IMR-90 (cell line): ENCODE results near the gene LARP4B. TPM values are rescaled to one million over a fixed set of nuclear protein-coding genes. Genes with fewer than 3 reads are reported as not detected.

Experiments
- ATAC-seq: fragments of 200-7000 bp; cut with Tn5 transposase; 2 replicates; pipeline ENCODE4 v1.9.1; 2020; ENCODE audit warnings: low read depth, mild to moderate bottlenecking, moderate library complexity
- BruUV-seq: library from RNA; stranded (reverse); fragments of 400-500 nt; replicated peaks from 2 replicates; lab custom pipeline; 2021; lab: Mats Ljungman, UMichigan
- CTCF ChIA-PET: fragments of 300-600 bp; formaldehyde crosslinking; extraction: SDS; loops from one replicate; lab custom pipeline; 2021; ENCODE audit warnings: antibody characterized with exemption; lab: Yijun Ruan, JAX
- POLR2A ChIA-PET: fragments of 300-600 bp; sonication (Branson Sonifier 250); formaldehyde crosslinking; loops from one replicate; lab custom pipeline; 2022; ENCODE audit warnings: antibody characterized with exemption; ENCODE audit not compliant: unreplicated experiment; lab: Charles Lee
- DNase-seq: peaks from one replicate; pipeline ENCODE4 v3.0.0; 2013
- H2AFZ ChIP-seq: replicated peaks from 2 replicates; pipeline ENCODE3; 2013; ENCODE audit warnings: low read length, mild to moderate bottlenecking; ENCODE audit not compliant: poor library complexity
- H2AK5ac ChIP-seq: 2 replicates; pipeline ENCODE4 v1.6.1; 2013; ENCODE audit warnings: low read depth, low read length, inconsistent platforms
- H2AK9ac ChIP-seq: replicated peaks from 2 replicates; pipeline ENCODE3; 2013; ENCODE audit warnings: mild to moderate bottlenecking, low read depth, low read length, moderate library complexity; ENCODE audit not compliant: poor library complexity
- H2BK120ac ChIP-seq: 2 replicates; pipeline ENCODE4 v1.6.1; 2013; ENCODE audit warnings: low read depth, low read length, inconsistent platforms
- H2BK15ac ChIP-seq: 3 replicates; pipeline ENCODE4 v1.6.1; 2013; ENCODE audit warnings: low read depth, low read length, inconsistent platforms
- H2BK20ac ChIP-seq: 2 replicates; pipeline ENCODE4 v1.6.1; 2013; ENCODE audit warnings: low read depth, mild to moderate bottlenecking, inconsistent platforms, low read length, moderate library complexity
- H2BK5ac ChIP-seq: 2 replicates; pipeline ENCODE4 v1.6.1; 2013; ENCODE audit warnings: mild to moderate bottlenecking, low read depth, low read length, inconsistent platforms; ENCODE audit not compliant: poor library complexity, severe bottlenecking
- H3K14ac ChIP-seq: replicated peaks from 2 replicates; pipeline ENCODE4 v1.6.1; 2013; ENCODE audit warnings: low read depth, low read length, inconsistent platforms
- H3K18ac ChIP-seq: 2 replicates; pipeline ENCODE4 v1.6.1; 2013; ENCODE audit warnings: low read depth, low read length, control low read depth
- H3K23ac ChIP-seq: 2 replicates; pipeline ENCODE4 v1.6.1; 2013; ENCODE audit warnings: low read depth, low read length, inconsistent platforms
- H3K27ac ChIP-seq: 2 replicates; pipeline ENCODE4 v1.5.1; 2013; ENCODE audit warnings: mild to moderate bottlenecking, control low read depth, low read length; ENCODE audit not compliant: insufficient read depth
- H3K27me3 ChIP-seq: 2 replicates; pipeline ENCODE4 v1.6.1; 2013; ENCODE audit warnings: low read length; ENCODE audit not compliant: control insufficient read depth, insufficient read depth
- H3K36me3 ChIP-seq: 2 replicates; pipeline ENCODE4 v1.6.1; 2013; ENCODE audit warnings: low read length, mixed read lengths; ENCODE audit not compliant: control insufficient read depth, insufficient read depth
- H3K4ac ChIP-seq: 2 replicates; pipeline ENCODE4 v1.6.1; 2013; ENCODE audit warnings: low read depth, low read length, inconsistent platforms
- H3K4me1 ChIP-seq: 2 replicates; pipeline ENCODE4 v1.6.1; 2013; ENCODE audit warnings: low read length, mixed read lengths; ENCODE audit not compliant: control insufficient read depth, insufficient read depth
- H3K4me2 ChIP-seq: 2 replicates; pipeline ENCODE4 v1.6.1; 2013; ENCODE audit warnings: low read depth, mild to moderate bottlenecking, control low read depth, low read length, moderate library complexity
- H3K4me3 ChIP-seq: 2 replicates; pipeline ENCODE4 v1.5.1; 2013; ENCODE audit warnings: low read depth, mild to moderate bottlenecking, control low read depth, low read length, moderate library complexity; ENCODE audit not compliant: insufficient read depth
- H3K56ac ChIP-seq: 2 replicates; pipeline ENCODE4 v1.6.1; 2013; ENCODE audit warnings: low read length, inconsistent platforms; ENCODE audit not compliant: insufficient read depth; ENCODE audit errors: extremely low read depth
- H3K79me1 ChIP-seq, 2 experiments: 2 replicates each; pipeline ENCODE4 v1.6.1; 2013; ENCODE audit warnings: low read length in 2 of 2, inconsistent platforms in 1 of 2, low read depth in 1 of 2
- H3K9ac ChIP-seq: 2 replicates; pipeline ENCODE4 v1.6.1; 2013; ENCODE audit warnings: low read depth, low read length, control low read depth
- H3K9me1 ChIP-seq: 2 replicates; pipeline ENCODE4 v1.6.1; 2013; ENCODE audit warnings: low read length, inconsistent platforms; ENCODE audit not compliant: insufficient read depth
- H3K9me3 ChIP-seq: 2 replicates; pipeline ENCODE4 v1.6.1; 2013; ENCODE audit warnings: low read length; ENCODE audit not compliant: control insufficient read depth, insufficient read depth
- H4K20me1 ChIP-seq: 2 replicates; pipeline ENCODE4 v1.6.1; 2013; ENCODE audit warnings: low read length, inconsistent platforms; ENCODE audit not compliant: insufficient read depth
- H4K5ac ChIP-seq: 2 replicates; pipeline ENCODE4 v1.6.1; 2013; ENCODE audit warnings: mild to moderate bottlenecking, low read depth, low read length, control low read depth
- H4K8ac ChIP-seq, 2 experiments: 2 replicates each; pipeline ENCODE4 v1.6.1; 2013; ENCODE audit warnings: low read depth in 2 of 2, low read length in 2 of 2, control low read depth in 1 of 2, inconsistent platforms in 1 of 2
- H4K91ac ChIP-seq: 2 replicates; pipeline ENCODE4 v1.6.1; 2013; ENCODE audit warnings: low read depth, low read length, inconsistent platforms; ENCODE audit not compliant: insufficient read depth
- BHLHE40 ChIP-seq: fragments of 150-350 bp; IDR thresholded peaks from 2 replicates; pipeline ENCODE4 v1.6.1; 2016; ENCODE audit warnings: mild to moderate bottlenecking, low read depth, low read length
- FOS ChIP-seq: fragments of 150-350 bp; IDR thresholded peaks from 2 replicates; pipeline ENCODE4 v1.6.1; 2016; ENCODE audit warnings: low read depth, low read length
- MAZ ChIP-seq: IDR thresholded peaks from 2 replicates; pipeline ENCODE4 v1.6.1; 2012; ENCODE audit warnings: low read depth, mild to moderate bottlenecking, low read length, improper control_type of control experiment, moderate library complexity, borderline replicate concordance
- MXI1 ChIP-seq: IDR thresholded peaks from 2 replicates; pipeline ENCODE4 v1.6.1; 2012; ENCODE audit warnings: low read depth, mild to moderate bottlenecking, low read length, moderate library complexity, borderline replicate concordance
- POLR2A ChIP-seq: IDR thresholded peaks from 2 replicates; pipeline ENCODE4 v1.6.1; 2012; ENCODE audit warnings: mild to moderate bottlenecking, low read depth, low read length
- WGBS, 2 experiments: methylation state at CpG; one replicate each; pipeline versions ENCODE4 v1.1.5 to v1.1.7; 2013; ENCODE audit warnings: missing lambda C conversion rate in 2 of 2; ENCODE audit not compliant: insufficient read length in 1 of 2; ENCODE audit errors: extremely low coverage in 2 of 2; 5-methylcytosine and 5-hydroxymethylcytosine counted together
- dilution Hi-C: fragments of 300-500 bp; cut with HindIII; formaldehyde crosslinking; loops from one replicate; pipeline ENCODE4 v1.14.3; 2018; ENCODE audit warnings: low sequenced_read_pairs; ENCODE audit not compliant: unreplicated experiment
- in situ Hi-C: fragments of 300-500 bp; cut with MboI; formaldehyde crosslinking; loops from 3 replicates; pipeline ENCODE4 v1.14.3; 2019; ENCODE audit warnings: low sequenced_read_pairs, inconsistent platforms, mixed read lengths
- intact Hi-C: fragments of 100-400 bp; cut with micrococcal nuclease; formaldehyde crosslinking; loops from 2 replicates; pipeline ENCODE4 v1.10.0; 2022
- polyA plus RNA-seq, 3 experiments: library from polyadenylated mRNA; depleted of rRNA; stranded (reverse); fragments of >200 nt; gene quantifications; 2 replicates each; pipeline ENCODE4 v1.2.3, GENCODE V29; 2012; ENCODE audit warnings: low replicate concordance in 1 of 3
- total RNA-seq: library from RNA; depleted of rRNA; stranded (reverse); fragments of >200 nt; gene quantifications from 2 replicates; pipeline ENCODE4 v1.2.3, GENCODE V29; 2012
- TF ChIP-seq, protein P1 (sequence below): conservative IDR thresholded peaks from 2 replicates; pipeline ENCODE4 v1.5.1; 2012; ENCODE audit warnings: mild to moderate bottlenecking, low read depth, low read length, improper control_type of control experiment

LARP4B gene
- total and polyA plus RNA-seq, 2 of the 4 experiments (the other 2 are of a cell fraction): 24.3 to 25.5 TPM

- no peak overlapping the region for H3K23ac ChIP-seq
- H2AK9ac ChIP-seq: no peak overlapping the region
- no peaks in the 10 kb centered on the region for H3K36me3 ChIP-seq
- no peak overlapping the region for H2BK20ac ChIP-seq
- BruUV-seq: no TSS peak
- no peak overlapping the region for H3K4me3 ChIP-seq
- no peak for ATAC-seq
- no peaks in the 10 kb centered on the region; the same call in 1 of the 2 replicates for H4K20me1 ChIP-seq
- no peak for DNase-seq
- dilution Hi-C loops (no loop called here), in situ Hi-C loops (no loop called here), intact Hi-C loops (no loop called here)
- no peak overlapping the region for H3K4me2 ChIP-seq
- H3K27ac ChIP-seq: no peak overlapping the region
- CTCF ChIA-PET: no interaction called here
- no peak overlapping the region for H3K4ac ChIP-seq
- H3K56ac ChIP-seq: no peak overlapping the region
- H2BK15ac ChIP-seq: no peak overlapping the region
- H3K27me3 ChIP-seq: peaks cover 40% of the 10 kb centered on the region
- no peaks in the 10 kb centered on the region for H3K9me3 ChIP-seq
- H3K18ac ChIP-seq: no peak overlapping the region
- POLR2A ChIA-PET: no interaction called here
- no peak overlapping the region for H4K5ac ChIP-seq
- no peaks in the 10 kb centered on the region for H3K9me1 ChIP-seq
- H4K91ac ChIP-seq: no peak overlapping the region
- H2AFZ ChIP-seq: no peak overlapping the region
- H3K4me1 ChIP-seq: 0 out of 2 replicates have a peak, but pooled peaks cover 2% of the 10 kb centered on the region
- H3K14ac ChIP-seq: no peak overlapping the region
- H3K9ac ChIP-seq: no peak overlapping the region
- no peak overlapping the region for H4K8ac ChIP-seq
- H2BK120ac ChIP-seq: no peak overlapping the region
- TF ChIP-seq FOS: no peak
- no peak for TF ChIP-seq MXI1
- TF ChIP-seq MAZ: no peak
- TF ChIP-seq POLR2A: no peak
- TF ChIP-seq, protein P1, sequence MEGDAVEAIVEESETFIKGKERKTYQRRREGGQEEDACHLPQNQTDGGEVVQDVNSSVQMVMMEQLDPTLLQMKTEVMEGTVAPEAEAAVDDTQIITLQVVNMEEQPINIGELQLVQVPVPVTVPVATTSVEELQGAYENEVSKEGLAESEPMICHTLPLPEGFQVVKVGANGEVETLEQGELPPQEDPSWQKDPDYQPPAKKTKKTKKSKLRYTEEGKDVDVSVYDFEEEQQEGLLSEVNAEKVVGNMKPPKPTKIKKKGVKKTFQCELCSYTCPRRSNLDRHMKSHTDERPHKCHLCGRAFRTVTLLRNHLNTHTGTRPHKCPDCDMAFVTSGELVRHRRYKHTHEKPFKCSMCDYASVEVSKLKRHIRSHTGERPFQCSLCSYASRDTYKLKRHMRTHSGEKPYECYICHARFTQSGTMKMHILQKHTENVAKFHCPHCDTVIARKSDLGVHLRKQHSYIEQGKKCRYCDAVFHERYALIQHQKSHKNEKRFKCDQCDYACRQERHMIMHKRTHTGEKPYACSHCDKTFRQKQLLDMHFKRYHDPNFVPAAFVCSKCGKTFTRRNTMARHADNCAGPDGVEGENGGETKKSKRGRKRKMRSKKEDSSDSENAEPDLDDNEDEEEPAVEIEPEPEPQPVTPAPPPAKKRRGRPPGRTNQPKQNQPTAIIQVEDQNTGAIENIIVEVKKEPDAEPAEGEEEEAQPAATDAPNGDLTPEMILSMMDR: no peak
- no peak for TF ChIP-seq BHLHE40
- no peaks in the 10 kb centered on the region for H3K79me1 ChIP-seq
- no peak overlapping the region for H2AK5ac ChIP-seq
- no peak overlapping the region for H2BK5ac ChIP-seq
- WGBS, 2 experiments: no CpG with 5 or more reads among the region's 9 CpGs
Observed at GRCh38 chr10:955820-956217, 24.3 kb upstream of the LARP4B start.
